Prostate gland (tissue), 2 donors: ENCODE measurements around the gene ZNF776.
A peak's percentile ranks its signal among the peaks of the same experiment; 100 is the strongest.
"Not testable (repeated sequence)": the region's sequence is repeated elsewhere in the genome, so short reads cannot be mapped to it uniquely, and the experiment has no call there.

Source experiments
- CTCF ChIP-seq, 4 experiments: fragments of 200-600 bp in 2 of 4; fragments of 450-650 bp in 2 of 4; sonication (generic) in 2 of 4; IDR thresholded peaks; 1 replicate in 3 of 4; 2 replicates in 1 of 4; pipeline ENCODE4 v1.5.1; 2016 to 2019; ENCODE audit warnings: antibody characterized with exemption in 4 of 4, mild to moderate bottlenecking in 2 of 4, moderate library complexity in 2 of 4
- POLR2A ChIP-seq: fragments of 450-650 bp; IDR thresholded peaks from one replicate; pipeline ENCODE4 v1.6.1; 2016; ENCODE audit warnings: antibody characterized with exemption, mild to moderate bottlenecking
- POLR2AphosphoS5 ChIP-seq: sonication (generic); formaldehyde crosslinking; IDR thresholded peaks from one replicate; pipeline ENCODE4 v1.6.1; 2017; ENCODE audit warnings: antibody characterized with exemption

GRCh38 chr19:57738320-57738719 is 8.3 kb upstream of the ZNF776 start:
- TF ChIP-seq POLR2A, result not testable (repeated sequence)
- TF ChIP-seq CTCF (IDR thresholded peaks at IDR 0.05) (peak in 3 of 4 experiments; percentile 45 to 77 (median 69)), POLR2AphosphoS5 (peak; percentile 41)
